ENCODE data around the gene HIKESHI.
"Not testable (repeated sequence)": the region's sequence is repeated elsewhere in the genome, so short reads cannot be mapped to it uniquely, and the experiment has no call there.

Gene HIKESHI

DNA sequence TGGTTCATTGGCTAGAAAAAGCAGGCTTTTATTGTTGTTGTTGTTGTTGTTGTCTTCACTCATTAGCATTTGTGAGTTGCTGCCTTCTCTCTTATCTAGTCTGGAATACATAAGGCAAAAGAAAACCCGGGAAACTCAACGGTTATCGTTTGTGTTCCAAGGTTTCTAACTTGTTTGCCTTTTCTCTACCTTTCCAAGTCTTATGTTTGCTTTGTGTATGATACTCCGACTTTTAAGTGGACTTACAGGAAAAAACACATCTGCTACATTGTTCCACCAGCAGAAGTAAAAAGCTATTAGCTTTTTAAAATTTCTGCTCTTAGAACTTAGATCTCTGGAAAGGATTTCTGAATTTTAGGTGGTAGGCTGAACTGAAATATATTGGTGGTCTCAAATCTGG is 27.0 kb upstream of the HIKESHI start:
- Histone ChIP-seq H3K27me3 (replicated peaks; ENCODE audit: control insufficient read depth, insufficient read depth, low read length) (no peaks in the 10 kb centered on the region), H3K4me3 (ENCODE audit: low read length) (no peak overlapping the region), H3K9ac (ENCODE audit: low read length) (no peak overlapping the region), H3K9me3 (ENCODE audit: control insufficient read depth, low read length) (no peaks in the 10 kb centered on the region), H3K4me1 (ENCODE audit: control insufficient read depth, insufficient read depth, low read length) (peaks cover 15% of the 10 kb centered on the region), H3K36me3 (ENCODE audit: control insufficient read depth, insufficient read depth, low read length, severe bottlenecking) (peaks cover 49% of the 10 kb centered on the region)
- no peak for DNase-seq (ENCODE audit: low read depth)

DNA sequence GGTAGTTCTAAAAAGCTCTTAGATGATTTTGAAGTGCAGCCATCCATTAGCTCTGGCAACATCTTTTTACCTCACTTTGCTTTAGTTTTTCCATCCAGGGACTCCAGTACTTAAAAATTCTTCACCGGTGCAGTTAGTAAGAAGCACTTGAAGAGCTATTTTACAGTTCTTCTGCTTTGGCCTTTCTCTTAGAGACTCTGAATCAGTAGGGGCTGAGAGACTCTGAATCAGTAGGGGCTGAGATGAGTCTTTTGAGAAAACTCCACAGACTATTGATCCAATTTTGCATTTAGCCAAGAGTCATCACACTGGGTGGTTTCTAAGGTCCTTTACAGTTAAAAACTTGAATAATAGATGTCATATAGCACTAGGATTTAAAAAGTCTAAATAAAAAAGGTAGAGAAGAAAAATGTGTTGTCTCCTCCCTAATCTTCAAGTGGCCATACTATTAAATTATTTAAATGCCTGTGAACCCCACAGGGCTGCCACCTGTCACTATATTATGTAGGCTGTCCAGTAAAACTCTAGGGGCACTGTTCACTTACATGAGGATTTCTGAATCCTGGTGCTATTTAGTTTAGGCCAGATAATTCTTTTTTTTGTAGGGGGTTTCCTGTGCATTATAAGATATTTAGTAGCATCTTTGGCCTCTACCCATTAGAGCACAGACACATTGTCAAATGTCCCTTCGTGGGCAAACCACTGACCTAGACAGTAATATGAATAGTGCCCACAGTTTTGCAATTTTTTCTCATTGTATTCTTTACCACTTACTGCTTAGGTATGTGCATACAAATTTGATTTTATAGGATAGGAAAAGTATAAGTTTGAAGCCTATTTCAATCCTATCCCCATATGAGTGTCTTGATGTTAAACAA is 26.3 kb upstream of the HIKESHI start:
- DNase-seq (ENCODE audit: low read depth) = no peak
- no peak overlapping the region for H3K4me3 ChIP-seq (ENCODE audit: low read length)
- H3K4me1 ChIP-seq (ENCODE audit: control insufficient read depth, insufficient read depth, low read length) = peaks cover 15% of the 10 kb centered on the region
- H3K9ac ChIP-seq (ENCODE audit: low read length) = no peak overlapping the region
- peaks cover 48% of the 10 kb centered on the region for H3K36me3 ChIP-seq (ENCODE audit: control insufficient read depth, insufficient read depth, low read length, severe bottlenecking)
- no peaks in the 10 kb centered on the region for H3K9me3 ChIP-seq (ENCODE audit: control insufficient read depth, low read length)
- no peaks in the 10 kb centered on the region for H3K27me3 ChIP-seq (replicated peaks; ENCODE audit: control insufficient read depth, insufficient read depth, low read length)

DNA sequence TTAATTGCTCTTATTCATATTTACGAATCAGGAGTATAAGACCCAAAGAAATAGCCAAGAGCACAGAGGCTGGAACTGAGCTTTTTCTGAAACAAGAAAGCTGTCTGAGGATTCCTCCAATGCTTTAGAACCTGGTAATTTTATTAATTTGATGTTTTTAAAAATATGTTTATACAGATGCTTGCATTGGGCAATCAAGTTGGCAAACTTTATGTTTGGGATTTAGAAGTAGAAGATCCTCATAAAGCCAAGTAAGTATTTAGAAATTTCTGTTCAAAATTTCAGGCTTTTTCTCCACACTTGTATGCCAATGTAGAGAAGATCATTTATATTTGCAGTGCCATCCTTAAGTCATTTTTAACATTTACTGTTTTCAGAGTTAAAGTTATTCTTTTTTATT is 24.3 kb upstream of the HIKESHI start:
- H3K4me3 ChIP-seq (ENCODE audit: low read length) = no peak overlapping the region
- peaks cover 44% of the 10 kb centered on the region for H3K36me3 ChIP-seq (ENCODE audit: control insufficient read depth, insufficient read depth, low read length, severe bottlenecking)
- peaks cover 15% of the 10 kb centered on the region for H3K4me1 ChIP-seq (ENCODE audit: control insufficient read depth, insufficient read depth, low read length)
- no peaks in the 10 kb centered on the region for H3K27me3 ChIP-seq (replicated peaks; ENCODE audit: control insufficient read depth, insufficient read depth, low read length)
- peak; percentile 56 for DNase-seq (ENCODE audit: low read depth)
- H3K9me3 ChIP-seq (ENCODE audit: control insufficient read depth, low read length) = no peaks in the 10 kb centered on the region
- H3K9ac ChIP-seq (ENCODE audit: low read length) = no peak overlapping the region

GRCh38 chr11:86278226-86278625 is 23.8 kb upstream of the HIKESHI start:
- H3K27me3 ChIP-seq (replicated peaks; ENCODE audit: control insufficient read depth, insufficient read depth, low read length) = no peaks in the 10 kb centered on the region
- H3K4me3 ChIP-seq (ENCODE audit: low read length) = no peak overlapping the region
- no peaks in the 10 kb centered on the region for H3K9me3 ChIP-seq (ENCODE audit: control insufficient read depth, low read length)
- DNase-seq (ENCODE audit: low read depth) = no peak
- peaks cover 15% of the 10 kb centered on the region for H3K4me1 ChIP-seq (ENCODE audit: control insufficient read depth, insufficient read depth, low read length)
- peaks cover 43% of the 10 kb centered on the region for H3K36me3 ChIP-seq (ENCODE audit: control insufficient read depth, insufficient read depth, low read length, severe bottlenecking)
- no peak overlapping the region for H3K9ac ChIP-seq (ENCODE audit: low read length)

GRCh38 chr11:86279747-86280146 is 22.3 kb upstream of the HIKESHI start:
- DNase-seq (ENCODE audit: low read depth) = no peak
- Histone ChIP-seq H3K4me1 (ENCODE audit: control insufficient read depth, insufficient read depth, low read length) (peaks cover 15% of the 10 kb centered on the region), H3K27me3 (replicated peaks; ENCODE audit: control insufficient read depth, insufficient read depth, low read length) (no peaks in the 10 kb centered on the region), H3K36me3 (ENCODE audit: control insufficient read depth, insufficient read depth, low read length, severe bottlenecking) (peaks cover 44% of the 10 kb centered on the region), H3K9ac (ENCODE audit: low read length) (no peak overlapping the region), H3K9me3 (ENCODE audit: control insufficient read depth, low read length) (no peaks in the 10 kb centered on the region), H3K4me3 (ENCODE audit: low read length) (no peak overlapping the region)

GRCh38 chr11:86287468-86287796 is 14.6 kb upstream of the HIKESHI start:
- no peak overlapping the region for H3K9ac ChIP-seq (ENCODE audit: low read length)
- no peak overlapping the region for H3K4me3 ChIP-seq (ENCODE audit: low read length)

DNA sequence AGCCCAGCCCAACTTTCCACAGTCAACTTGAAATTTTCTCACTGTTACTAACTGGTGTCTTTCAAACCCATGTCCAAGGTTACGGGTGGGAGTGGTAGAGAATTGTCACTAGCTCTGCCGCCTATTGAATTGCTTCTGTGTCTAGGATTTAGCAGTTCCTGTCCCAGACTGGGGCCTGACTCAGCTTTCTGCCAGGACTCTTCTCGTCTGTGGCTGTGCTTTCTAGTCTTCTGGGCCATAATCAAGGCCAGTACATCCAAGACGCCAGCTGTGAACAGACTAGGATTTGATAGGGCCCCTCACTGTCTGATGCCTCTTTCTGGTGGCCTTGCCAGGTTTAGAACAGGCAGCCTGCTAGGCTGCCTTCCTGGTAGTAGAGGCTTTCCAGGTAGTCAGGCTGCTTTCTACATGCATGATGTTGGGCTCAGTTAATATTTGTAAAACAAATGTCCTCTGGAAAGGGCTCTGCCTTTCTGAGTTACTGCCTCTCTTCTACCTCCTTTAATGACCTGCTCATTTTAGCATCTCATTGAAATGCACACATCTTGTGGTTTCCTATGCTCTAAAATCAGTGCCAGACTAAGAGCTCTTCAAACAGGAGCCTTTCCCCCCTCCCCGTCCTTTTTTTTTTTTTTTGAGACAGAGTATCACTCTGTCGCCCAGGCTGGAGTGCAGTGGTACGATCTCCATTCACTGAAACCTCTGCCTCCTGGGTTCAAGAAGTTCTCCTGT is 13.1 kb upstream of the HIKESHI start:
- Histone ChIP-seq H3K4me3 (ENCODE audit: low read length) (no peak overlapping the region), H3K9ac (ENCODE audit: low read length) (no peak overlapping the region), H3K27me3 (replicated peaks; ENCODE audit: control insufficient read depth, insufficient read depth, low read length) (no peaks in the 10 kb centered on the region), H3K36me3 (ENCODE audit: control insufficient read depth, insufficient read depth, low read length, severe bottlenecking) (peaks cover 6% of the 10 kb centered on the region), H3K4me1 (ENCODE audit: control insufficient read depth, insufficient read depth, low read length) (peaks cover 10% of the 10 kb centered on the region), H3K9me3 (ENCODE audit: control insufficient read depth, low read length) (no peaks in the 10 kb centered on the region)
- DNase-seq (ENCODE audit: low read depth) = no peak

More at GRCh38 chr11:86287468-86287796, 14.6 kb upstream of the HIKESHI start:
- Histone ChIP-seq H3K9me3 (ENCODE audit: control insufficient read depth, low read length) (no peaks in the 10 kb centered on the region), H3K27me3 (replicated peaks; ENCODE audit: control insufficient read depth, insufficient read depth, low read length) (no peaks in the 10 kb centered on the region), H3K4me1 (ENCODE audit: control insufficient read depth, insufficient read depth, low read length) (peaks cover 10% of the 10 kb centered on the region), H3K36me3 (ENCODE audit: control insufficient read depth, insufficient read depth, low read length, severe bottlenecking) (peaks cover 7% of the 10 kb centered on the region)
- no peak for DNase-seq (ENCODE audit: low read depth)

DNA sequence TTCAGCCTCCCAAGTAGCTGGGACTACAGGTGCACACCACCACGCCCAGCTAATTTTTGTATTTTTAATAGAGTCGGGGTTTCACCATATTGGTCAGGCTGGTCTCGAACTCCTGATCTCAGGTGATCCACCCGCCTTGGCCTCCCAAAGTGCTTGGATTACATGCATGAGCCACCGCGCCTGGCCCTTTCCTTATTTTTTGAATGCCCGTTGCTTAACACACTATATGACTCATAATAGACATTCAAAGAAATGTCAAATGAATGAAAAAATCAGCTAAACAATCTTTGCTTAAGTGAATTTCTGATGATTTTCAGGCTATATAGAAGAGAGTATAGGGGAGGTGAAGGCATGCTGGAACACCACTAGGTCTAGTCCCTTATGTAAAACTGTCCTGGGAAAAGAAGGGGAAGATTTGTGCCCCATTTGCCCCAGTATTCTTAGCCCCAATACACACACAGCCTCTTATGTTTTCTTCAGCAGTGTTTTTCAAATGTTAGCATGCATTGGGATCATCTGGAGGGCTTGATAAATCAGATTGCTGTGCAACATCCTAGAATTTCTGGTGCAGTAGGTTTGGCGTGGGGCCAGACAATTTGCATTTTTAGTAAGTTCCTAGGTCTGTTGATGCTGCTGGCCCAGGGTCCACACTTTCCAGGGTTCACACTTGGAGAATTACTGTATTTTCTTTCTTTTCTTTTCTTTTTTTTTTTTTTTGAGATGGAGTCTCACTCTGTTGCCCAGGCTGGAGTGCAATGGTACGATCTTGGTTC is 12.3 kb upstream of the HIKESHI start:
- not testable (repeated sequence) for H3K9me3 ChIP-seq (ENCODE audit: control insufficient read depth, low read length); H3K9ac ChIP-seq (ENCODE audit: low read length); H3K36me3 ChIP-seq (ENCODE audit: control insufficient read depth, insufficient read depth, low read length, severe bottlenecking); H3K4me1 ChIP-seq (ENCODE audit: control insufficient read depth, insufficient read depth, low read length); H3K27me3 ChIP-seq (replicated peaks; ENCODE audit: control insufficient read depth, insufficient read depth, low read length); H3K4me3 ChIP-seq (ENCODE audit: low read length)
- peak; percentile 25 for DNase-seq (ENCODE audit: low read depth)

- Histone ChIP-seq H3K9me3 (ENCODE audit: control insufficient read depth, low read length) (no peaks in the 10 kb centered on the region), H3K36me3 (ENCODE audit: control insufficient read depth, insufficient read depth, low read length, severe bottlenecking) (no peaks in the 10 kb centered on the region), H3K4me1 (ENCODE audit: control insufficient read depth, insufficient read depth, low read length) (peaks cover 10% of the 10 kb centered on the region), H3K27me3 (replicated peaks; ENCODE audit: control insufficient read depth, insufficient read depth, low read length) (no peaks in the 10 kb centered on the region), H3K4me3 (ENCODE audit: low read length) (no peak overlapping the region), H3K9ac (ENCODE audit: low read length) (no peak overlapping the region)
- peak; percentile 86 for DNase-seq (ENCODE audit: low read depth)
These were observed 10.4 kb upstream of the HIKESHI start for GRCh38 chr11:86291466-86292262.

DNA sequence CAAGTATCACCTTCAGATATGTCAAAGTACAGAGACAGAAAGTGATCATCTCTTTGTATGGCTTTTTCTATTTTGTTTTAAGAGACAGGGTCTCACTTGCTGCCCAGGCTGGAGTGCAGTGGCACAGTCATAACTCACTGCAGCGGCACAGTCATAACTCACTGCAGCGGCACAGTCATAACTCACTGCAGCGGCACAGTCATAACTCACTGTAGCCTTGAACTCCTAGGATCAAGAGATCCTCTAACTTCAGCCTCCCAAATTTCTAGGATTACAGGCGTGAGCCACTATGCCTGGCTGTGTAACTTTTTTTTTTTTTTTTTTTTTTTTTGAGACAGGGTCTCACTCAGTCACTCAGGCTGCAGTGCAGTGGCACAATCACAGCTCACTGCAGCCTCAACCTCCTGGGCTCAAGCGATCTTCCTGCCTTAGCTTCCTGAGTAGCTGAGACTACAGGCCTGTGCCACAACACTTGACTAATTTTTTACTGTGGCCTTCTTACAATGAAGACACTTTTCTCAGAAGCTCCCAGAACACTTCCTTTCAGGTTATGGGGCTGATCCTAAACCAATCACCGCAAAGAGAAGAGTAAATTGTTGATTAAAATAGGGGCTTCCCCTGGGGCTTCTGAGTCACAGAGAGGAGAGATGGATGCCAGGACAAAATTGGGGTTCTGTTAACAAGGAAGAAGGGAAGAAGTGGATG is 9.0 kb upstream of the HIKESHI start:
- Histone ChIP-seq H3K27me3 (replicated peaks; ENCODE audit: control insufficient read depth, insufficient read depth, low read length) (no peaks in the 10 kb centered on the region), H3K4me1 (ENCODE audit: control insufficient read depth, insufficient read depth, low read length) (peaks cover 4% of the 10 kb centered on the region), H3K9me3 (ENCODE audit: control insufficient read depth, low read length) (no peaks in the 10 kb centered on the region), H3K4me3 (ENCODE audit: low read length) (no peak overlapping the region), H3K9ac (ENCODE audit: low read length) (no peak overlapping the region), H3K36me3 (ENCODE audit: control insufficient read depth, insufficient read depth, low read length, severe bottlenecking) (no peaks in the 10 kb centered on the region)
- no peak for DNase-seq (ENCODE audit: low read depth)

Data from adipocyte (in vitro differentiated cells).